Uterus (tissue), 2 donors: ENCODE results near the gene IL10RA.

Experiments
- POLR2A ChIP-seq, 2 donors: fragments of 450-650 bp; IDR thresholded peaks; one replicate each; pipeline ENCODE4 v1.6.1; 2016; ENCODE audit warnings: antibody characterized with exemption in 2 of 2, mild to moderate bottlenecking in 1 of 2, moderate library complexity in 1 of 2
- TF ChIP-seq, protein P1 (sequence below), 4 experiments: fragments of 200-600 bp in 2 of 4; fragments of 450-650 bp in 2 of 4; sonication (generic) in 2 of 4; IDR thresholded peaks; one replicate each; pipeline ENCODE4 v1.5.1; 2016 to 2019; ENCODE audit warnings: antibody characterized with exemption in 4 of 4, mild to moderate bottlenecking in 2 of 4, moderate library complexity in 1 of 4

DNA sequence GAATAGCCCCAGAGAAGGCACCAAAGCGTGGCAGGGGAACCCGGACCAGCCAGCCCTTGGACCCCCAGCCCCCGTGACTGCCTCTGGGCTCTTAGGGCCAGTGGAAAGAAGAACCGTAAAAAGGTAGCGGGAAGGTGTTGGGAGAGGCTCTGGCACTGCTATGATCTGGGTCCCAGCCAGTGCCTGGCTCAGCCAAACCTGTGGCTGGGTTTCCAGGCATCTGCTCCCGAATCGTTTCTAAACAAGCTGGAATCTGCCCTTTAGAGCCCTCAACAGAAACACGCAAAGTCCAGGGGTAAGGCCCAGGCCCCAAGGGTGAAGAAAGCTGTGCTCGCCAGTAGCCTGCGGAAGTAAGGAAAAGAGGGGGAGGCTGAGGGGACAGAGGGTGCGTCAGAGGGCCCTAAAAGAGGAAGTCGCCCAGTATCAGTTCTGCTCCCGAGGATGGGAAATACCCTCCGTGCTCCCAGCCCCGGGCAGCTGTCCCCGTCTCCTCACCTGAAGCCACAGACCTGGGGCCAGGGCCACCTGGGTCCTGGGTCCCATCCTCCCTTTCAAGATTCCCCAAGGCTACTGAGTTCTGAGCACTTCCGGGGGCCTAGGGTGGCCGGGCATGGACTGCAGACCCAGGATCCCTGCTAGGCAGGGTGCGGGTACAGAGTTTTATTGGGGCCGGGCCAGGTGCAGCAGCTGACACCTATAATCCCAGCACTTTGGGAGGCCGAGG lies 24.7 kb downstream of the IL10RA start:
- TF ChIP-seq, protein P1, sequence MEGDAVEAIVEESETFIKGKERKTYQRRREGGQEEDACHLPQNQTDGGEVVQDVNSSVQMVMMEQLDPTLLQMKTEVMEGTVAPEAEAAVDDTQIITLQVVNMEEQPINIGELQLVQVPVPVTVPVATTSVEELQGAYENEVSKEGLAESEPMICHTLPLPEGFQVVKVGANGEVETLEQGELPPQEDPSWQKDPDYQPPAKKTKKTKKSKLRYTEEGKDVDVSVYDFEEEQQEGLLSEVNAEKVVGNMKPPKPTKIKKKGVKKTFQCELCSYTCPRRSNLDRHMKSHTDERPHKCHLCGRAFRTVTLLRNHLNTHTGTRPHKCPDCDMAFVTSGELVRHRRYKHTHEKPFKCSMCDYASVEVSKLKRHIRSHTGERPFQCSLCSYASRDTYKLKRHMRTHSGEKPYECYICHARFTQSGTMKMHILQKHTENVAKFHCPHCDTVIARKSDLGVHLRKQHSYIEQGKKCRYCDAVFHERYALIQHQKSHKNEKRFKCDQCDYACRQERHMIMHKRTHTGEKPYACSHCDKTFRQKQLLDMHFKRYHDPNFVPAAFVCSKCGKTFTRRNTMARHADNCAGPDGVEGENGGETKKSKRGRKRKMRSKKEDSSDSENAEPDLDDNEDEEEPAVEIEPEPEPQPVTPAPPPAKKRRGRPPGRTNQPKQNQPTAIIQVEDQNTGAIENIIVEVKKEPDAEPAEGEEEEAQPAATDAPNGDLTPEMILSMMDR (IDR thresholded peaks at IDR 0.05) = no peak
- no peak for TF ChIP-seq POLR2A (IDR thresholded peaks at IDR 0.05)
